Aorta (tissue), 5 donors: ENCODE data around the gene SLC44A1. TPM values are rescaled to one million over a fixed set of nuclear protein-coding genes. Genes with fewer than 3 reads are reported as not detected.

ENCODE experiments used
- ATAC-seq: fragments of 200-7000 bp; cut with Tn5 transposase; one replicate; pipeline ENCODE4 v1.9.1; 2022; ENCODE audit warnings: moderate library complexity; ENCODE audit not compliant: low FRiP score
- DNase-seq, 2 donors: peaks; one replicate each; pipeline ENCODE4 v3.0.0-alpha.2; 2020
- H3K27ac ChIP-seq, 2 donors: one replicate each; pipeline ENCODE4 v1.5.1; 2013; ENCODE audit warnings: low read length in 2 of 2, mild to moderate bottlenecking in 2 of 2, moderate library complexity in 2 of 2, control low read depth in 1 of 2, inconsistent platforms in 1 of 2, low read depth in 1 of 2
- H3K27me3 ChIP-seq, 2 donors: one replicate each; pipeline ENCODE4 v1.6.1; 2013; ENCODE audit warnings: control low read depth in 1 of 2, low read length in 1 of 2, mild to moderate bottlenecking in 1 of 2, moderate library complexity in 1 of 2; ENCODE audit not compliant: insufficient read depth in 2 of 2, control insufficient read depth in 1 of 2
- H3K36me3 ChIP-seq, 2 donors: one replicate each; pipeline ENCODE4 v1.6.1; 2013; ENCODE audit warnings: control low read depth in 1 of 2, low read length in 1 of 2, mild to moderate bottlenecking in 1 of 2; ENCODE audit not compliant: insufficient read depth in 2 of 2, control insufficient read depth in 1 of 2
- H3K4me1 ChIP-seq, 2 donors: one replicate each; pipeline ENCODE4 v1.6.1; 2013; ENCODE audit warnings: low read length in 2 of 2, control low read depth in 1 of 2, mild to moderate bottlenecking in 1 of 2, moderate library complexity in 1 of 2; ENCODE audit not compliant: insufficient read depth in 2 of 2, control insufficient read depth in 1 of 2
- H3K4me3 ChIP-seq, 2 donors: one replicate each; pipeline ENCODE4 v1.5.1; 2013; ENCODE audit warnings: low read length in 2 of 2, control low read depth in 1 of 2, mild to moderate bottlenecking in 1 of 2
- H3K9me3 ChIP-seq: one replicate; pipeline ENCODE4 v1.6.1; 2013; ENCODE audit warnings: mild to moderate bottlenecking, low read length; ENCODE audit not compliant: control insufficient read depth
- WGBS, 2 donors: extraction: QIAGEN DNeasy Blood & Tissue Kit; methylation state at CpG; one replicate each; pipeline ENCODE4 v1.1.7; 2013; 5-methylcytosine and 5-hydroxymethylcytosine counted together
- intact Hi-C, 2 donors: fragments of 100-400 bp; cut with DNase I; formaldehyde crosslinking; loops; one replicate each; pipeline versions ENCODE4 v1.14.2 to v1.15.0; 2022
- polyA plus RNA-seq, 2 donors: library from polyadenylated mRNA; stranded (reverse); fragments of 200-250 nt; gene quantifications; one replicate each; pipeline ENCODE4 v1.2.3, GENCODE V29; 2013
- total RNA-seq, 2 donors: library from RNA; stranded (reverse); fragmentation: NEBNext Ultra II Directional; extraction: Animal tissue kit (Norgen Biotek cat#: 25700); gene quantifications; one replicate each; pipeline ENCODE4 v1.2.1, GENCODE V29; 2021
- donor health status: healthy with polysubstance abuse.
- donor health status: Bipolar disorder and iron deficiency.
- donor health status: DM: no; HTN: no; CAD: no.
- donor health status: DM: no; HTN: no; CAD: no.
- donor health status: DM: yes; HTN: yes; CAD: no.

SLC44A1 gene
- total and polyA plus RNA-seq, 4 donors, result 11.4 to 46.6 (median 30.4) TPM

GRCh38 chr9:105455836-105456475 is 211.5 kb downstream of the SLC44A1 start:
- intact Hi-C loops, result no loop called here
- Histone ChIP-seq H3K27me3 (no peaks in the 10 kb centered on the region), H3K4me1 (no peaks in the 10 kb centered on the region), H3K36me3 (no peaks in the 10 kb centered on the region), H3K27ac (no peak overlapping the region), H3K4me3 (no peak overlapping the region), H3K9me3 (no peaks in the 10 kb centered on the region)
- no peak for ATAC-seq
- DNase-seq, result no peak
- 32% methylated on average over 2 of the region's 2 CpGs for WGBS, 2 donors

DNA sequence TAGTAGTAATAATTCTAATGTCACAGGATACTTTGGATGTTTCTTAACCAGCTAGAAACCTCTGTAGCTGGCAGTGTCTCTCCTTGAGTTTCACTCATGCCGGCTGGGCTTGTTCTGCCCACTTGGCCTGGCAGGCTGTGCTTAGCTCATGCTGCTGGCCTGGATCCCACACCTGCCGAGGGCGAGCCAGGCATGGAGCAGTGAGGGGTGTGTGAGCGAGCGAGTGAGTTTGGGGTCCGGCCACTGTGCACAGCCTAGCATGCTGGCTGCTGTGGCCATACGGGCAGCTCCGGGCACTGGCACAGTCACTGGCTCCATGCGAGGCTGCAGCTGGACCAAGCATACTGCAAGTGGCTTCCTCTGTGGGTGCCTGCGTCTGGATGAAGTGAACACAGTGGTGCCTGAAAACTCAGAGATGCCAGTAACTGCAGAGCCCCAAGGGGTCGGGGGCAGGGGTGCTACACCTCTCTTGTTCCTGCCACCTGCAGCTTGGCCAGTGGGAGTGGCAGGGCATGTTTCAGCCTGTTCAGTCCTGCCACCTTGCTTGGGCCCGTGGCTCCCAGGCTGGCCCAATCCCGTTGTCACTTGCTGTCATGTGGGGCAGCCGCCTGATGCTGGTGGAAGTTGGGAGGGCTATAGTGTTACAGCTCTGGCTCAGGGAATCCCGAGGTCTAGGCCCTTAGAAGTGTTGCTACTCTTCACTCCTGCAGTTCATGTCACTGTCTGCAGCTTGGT is 213.3 kb downstream of the SLC44A1 start:
- intact Hi-C loops, result no loop called here
- Histone ChIP-seq H3K27me3 (no peaks in the 10 kb centered on the region), H3K4me1 (no peaks in the 10 kb centered on the region), H3K4me3 (no peak overlapping the region), H3K27ac (no peak overlapping the region), H3K36me3 (no peaks in the 10 kb centered on the region), H3K9me3 (no peaks in the 10 kb centered on the region)
- DNase-seq, result no peak
- peak; percentile 54 for ATAC-seq
- WGBS, 2 donors, result 34 to 35% methylated on average over 15 of the region's 15 CpGs

- H3K27ac ChIP-seq, result no peak overlapping the region
- H3K27me3 ChIP-seq, result no peaks in the 10 kb centered on the region
- ATAC-seq (no peak), DNase-seq (no peak)
- no peaks in the 10 kb centered on the region for H3K4me1 ChIP-seq
- no peaks in the 10 kb centered on the region for H3K9me3 ChIP-seq
- no peak overlapping the region for H3K4me3 ChIP-seq
- no peaks in the 10 kb centered on the region for H3K36me3 ChIP-seq
- WGBS, 2 donors, result 81 to 83% methylated on average over 3 of the region's 3 CpGs
- intact Hi-C loops, result no loop called here
Measured at GRCh38 chr9:105458404-105458803, 214.0 kb downstream of the SLC44A1 start.

- ATAC-seq, result no peak
- intact Hi-C loops, result no loop called here
- 76 to 78% methylated on average over 2 of the region's 2 CpGs for WGBS, 2 donors
- no peak for DNase-seq
- H3K9me3 ChIP-seq, result no peaks in the 10 kb centered on the region
- no peaks in the 10 kb centered on the region for H3K36me3 ChIP-seq
- H3K27ac ChIP-seq, result peak overlapping the region in 1 of 2 donors; percentile 5
- H3K4me3 ChIP-seq, result no peak overlapping the region
- H3K4me1 ChIP-seq, result no peaks in the 10 kb centered on the region
- no peaks in the 10 kb centered on the region for H3K27me3 ChIP-seq
Measured at GRCh38 chr9:105459336-105459735, 214.9 kb downstream of the SLC44A1 start.

- Histone ChIP-seq H3K9me3 (no peaks in the 10 kb centered on the region), H3K27me3 (no peaks in the 10 kb centered on the region), H3K4me3 (no peak overlapping the region), H3K36me3 (peaks cover 0 to 2% of the 10 kb centered on the region in 2 donors), H3K4me1 (no peaks in the 10 kb centered on the region), H3K27ac (no peak overlapping the region)
- intact Hi-C loops, result no loop called here
- DNase-seq (no peak), ATAC-seq (no peak)
- 90 to 91% methylated on average over 3 of the region's 3 CpGs for WGBS, 2 donors
Measured at GRCh38 chr9:105466898-105467455, 222.5 kb downstream of the SLC44A1 start.

GRCh38 chr9:105468875-105469274 is 224.4 kb downstream of the SLC44A1 start:
- Histone ChIP-seq H3K9me3 (no peaks in the 10 kb centered on the region), H3K27me3 (no peaks in the 10 kb centered on the region), H3K4me3 (no peak overlapping the region), H3K27ac (no peak overlapping the region), H3K4me1 (no peaks in the 10 kb centered on the region), H3K36me3 (peaks cover 0 to 2% of the 10 kb centered on the region in 2 donors)
- WGBS, 2 donors, result 95 to 96% methylated on average over 1 of the region's 1 CpG
- DNase-seq (no peak), ATAC-seq (no peak)
- intact Hi-C loops, result no loop called here

GRCh38 chr9:105473221-105473620 is 228.8 kb downstream of the SLC44A1 start:
- 95 to 97% methylated on average over 2 of the region's 2 CpGs for WGBS, 2 donors

DNA sequence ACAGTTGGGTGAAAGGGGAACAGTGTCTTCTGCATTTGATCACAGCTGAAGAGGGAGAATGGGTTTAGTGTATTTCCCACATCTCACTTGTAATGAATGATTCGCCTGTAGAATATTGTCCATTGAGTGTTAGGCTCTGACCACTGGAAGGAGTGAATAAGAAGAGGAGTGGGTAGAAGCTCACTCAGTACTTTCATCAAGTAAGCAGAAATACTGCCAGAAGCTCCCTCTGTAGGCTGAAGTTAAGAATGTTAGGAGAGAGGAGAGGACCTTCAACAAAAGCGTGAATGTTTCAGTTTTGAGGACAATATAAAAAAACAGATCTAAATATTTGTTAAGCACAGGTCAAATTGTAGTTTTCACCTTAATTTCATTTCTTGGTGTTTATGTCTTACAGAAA is 230.9 kb downstream of the SLC44A1 start:
- no peaks in the 10 kb centered on the region for H3K36me3 ChIP-seq
- no peak overlapping the region for H3K4me3 ChIP-seq
- H3K27ac ChIP-seq, result no peak overlapping the region
- no peak for DNase-seq
- 60 to 66% methylated on average over 2 of the region's 2 CpGs for WGBS, 2 donors
- H3K9me3 ChIP-seq, result no peaks in the 10 kb centered on the region
- H3K27me3 ChIP-seq, result no peaks in the 10 kb centered on the region
- intact Hi-C loops, result no loop called here
- ATAC-seq, result no peak
- H3K4me1 ChIP-seq, result no peaks in the 10 kb centered on the region

More at GRCh38 chr9:105473221-105473620, 228.8 kb downstream of the SLC44A1 start:
- DNase-seq (no peak), ATAC-seq (no peak)
- Histone ChIP-seq H3K4me3 (no peak overlapping the region), H3K4me1 (no peaks in the 10 kb centered on the region), H3K9me3 (no peaks in the 10 kb centered on the region), H3K27ac (no peak overlapping the region), H3K36me3 (peaks cover 0 to 2% of the 10 kb centered on the region in 2 donors), H3K27me3 (no peaks in the 10 kb centered on the region)
- intact Hi-C loops, result no loop called here

DNA sequence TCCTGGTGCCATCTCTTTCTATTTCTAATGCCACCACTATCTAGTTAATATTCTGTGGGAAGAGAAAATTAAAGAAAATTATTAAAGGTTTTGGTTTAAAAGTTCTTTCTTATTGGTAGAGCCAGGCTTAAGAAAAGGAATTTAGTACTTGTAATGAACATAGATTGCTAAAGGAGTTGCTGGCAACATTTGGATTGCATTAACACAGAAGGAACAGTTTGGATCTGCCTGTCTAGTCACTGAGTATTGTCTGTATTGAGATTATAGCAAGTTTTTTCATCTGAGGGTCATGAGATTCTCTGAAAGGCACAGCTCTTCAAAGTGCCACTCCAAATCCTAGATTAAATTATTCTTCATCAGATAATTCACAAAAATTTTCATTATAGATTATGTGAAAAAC is 235.4 kb downstream of the SLC44A1 start:
- Histone ChIP-seq H3K9me3 (no peaks in the 10 kb centered on the region), H3K27me3 (no peaks in the 10 kb centered on the region), H3K36me3 (no peaks in the 10 kb centered on the region), H3K4me1 (no peaks in the 10 kb centered on the region), H3K4me3 (no peak overlapping the region), H3K27ac (no peak overlapping the region)
- DNase-seq (no peak), ATAC-seq (no peak)
- intact Hi-C loops, result no loop called here
